Omental fat pad (tissue), 4 donors: ENCODE measurements around the gene PDE1A. TPM values are rescaled to one million over a fixed set of nuclear protein-coding genes. Genes with fewer than 3 reads are reported as not detected.
A peak's percentile ranks its signal among the peaks of the same experiment; 100 is the strongest.

ENCODE experiments used
- ATAC-seq: fragments of 150-250 bp; one replicate; pipeline ENCODE4 v1.9.1; 2016; ENCODE audit warnings: mild to moderate bottlenecking, moderate library complexity; ENCODE audit not compliant: low FRiP score
- DNase-seq: peaks from one replicate; pipeline ENCODE4 v3.0.0-alpha.2; 2019; ENCODE audit warnings: low spot score
- total RNA-seq, 4 donors: library from RNA; depleted of rRNA; stranded (reverse); fragments of >200 nt; gene quantifications; one replicate each; pipeline ENCODE4 v1.1.0, GENCODE V29; 2016
- TF ChIP-seq, protein P1 (sequence below), 3 donors: fragments of 450-650 bp; IDR thresholded peaks; one replicate each; pipeline ENCODE4 v1.5.1; 2016 to 2017; ENCODE audit warnings: antibody characterized with exemption in 3 of 3, mild to moderate bottlenecking in 3 of 3, moderate library complexity in 2 of 3

Gene PDE1A
- 10 to 100 TPM in 2 of 4 donors, 1 to 10 TPM in 2; 7.9 to 28.2 (median 13.1) TPM for total RNA-seq

DNA sequence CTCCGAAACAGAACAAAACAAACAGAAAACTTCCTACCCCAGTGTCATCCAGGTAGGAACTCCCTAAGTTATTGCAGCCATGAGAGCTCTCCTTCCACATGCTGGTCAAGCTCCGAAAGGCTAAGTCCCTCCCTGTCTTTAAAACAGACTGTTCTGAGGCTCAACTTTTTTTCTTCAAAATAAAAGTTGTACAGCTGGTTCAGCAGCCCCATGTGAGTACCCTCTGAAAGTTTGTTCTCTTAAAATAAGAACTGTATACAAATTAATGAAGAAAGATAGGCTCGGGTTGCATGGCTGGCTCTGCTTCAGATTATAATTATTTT is at the start of gene PDE1A:
Gene PDE1A (minus strand): TSS at position 119 of the 323 bp plus-strand sequence.
- peak; percentile 58 for ATAC-seq
- TF ChIP-seq, protein P1, sequence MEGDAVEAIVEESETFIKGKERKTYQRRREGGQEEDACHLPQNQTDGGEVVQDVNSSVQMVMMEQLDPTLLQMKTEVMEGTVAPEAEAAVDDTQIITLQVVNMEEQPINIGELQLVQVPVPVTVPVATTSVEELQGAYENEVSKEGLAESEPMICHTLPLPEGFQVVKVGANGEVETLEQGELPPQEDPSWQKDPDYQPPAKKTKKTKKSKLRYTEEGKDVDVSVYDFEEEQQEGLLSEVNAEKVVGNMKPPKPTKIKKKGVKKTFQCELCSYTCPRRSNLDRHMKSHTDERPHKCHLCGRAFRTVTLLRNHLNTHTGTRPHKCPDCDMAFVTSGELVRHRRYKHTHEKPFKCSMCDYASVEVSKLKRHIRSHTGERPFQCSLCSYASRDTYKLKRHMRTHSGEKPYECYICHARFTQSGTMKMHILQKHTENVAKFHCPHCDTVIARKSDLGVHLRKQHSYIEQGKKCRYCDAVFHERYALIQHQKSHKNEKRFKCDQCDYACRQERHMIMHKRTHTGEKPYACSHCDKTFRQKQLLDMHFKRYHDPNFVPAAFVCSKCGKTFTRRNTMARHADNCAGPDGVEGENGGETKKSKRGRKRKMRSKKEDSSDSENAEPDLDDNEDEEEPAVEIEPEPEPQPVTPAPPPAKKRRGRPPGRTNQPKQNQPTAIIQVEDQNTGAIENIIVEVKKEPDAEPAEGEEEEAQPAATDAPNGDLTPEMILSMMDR (IDR thresholded peaks at IDR 0.05), result no peak
- DNase-seq, result no peak

DNA sequence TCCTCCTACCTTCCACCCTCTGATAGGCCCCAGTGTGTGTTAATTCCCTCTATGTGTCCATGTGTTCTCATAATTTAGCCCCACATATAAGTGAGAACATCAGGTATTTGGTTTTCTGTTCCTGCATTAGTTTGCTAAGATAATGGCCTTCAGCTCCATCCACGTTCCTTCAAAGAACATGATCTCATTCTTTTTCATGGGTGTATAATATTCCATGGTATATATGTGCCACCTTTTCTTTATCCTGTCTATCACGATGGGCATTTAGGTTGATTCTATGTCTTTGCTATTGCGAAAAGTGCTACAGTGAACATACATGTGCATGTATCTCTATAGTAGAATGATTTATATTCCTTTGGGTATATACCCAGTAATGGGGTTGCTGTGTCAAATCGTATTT is 46.8 kb upstream of the PDE1A start:
- ATAC-seq (no peak), DNase-seq (no peak)
- TF ChIP-seq, protein P1 (IDR thresholded peaks at IDR 0.05), result no peak

DNA sequence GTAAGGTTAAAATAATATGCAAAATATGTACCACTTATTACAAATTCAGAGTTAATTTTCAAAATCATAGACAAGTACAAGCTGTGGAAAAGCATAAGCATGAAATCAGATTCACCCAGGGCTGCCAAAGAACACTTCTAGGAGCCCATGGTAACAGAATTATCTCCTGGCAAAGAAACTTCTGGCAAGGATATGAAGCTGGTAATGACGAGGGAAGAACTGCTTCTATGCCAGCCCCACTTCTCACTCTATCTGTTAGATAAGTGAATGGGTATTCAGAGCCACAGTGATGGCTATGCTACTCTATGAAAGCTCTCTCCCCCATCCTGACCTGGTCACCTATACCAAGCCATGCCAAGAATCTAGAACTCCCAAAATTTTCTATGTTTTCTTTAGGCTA is 36.9 kb upstream of the PDE1A start:
- DNase-seq, result no peak
- ATAC-seq, result peak; percentile 32
- TF ChIP-seq, protein P1 (IDR thresholded peaks at IDR 0.05), result no peak

DNA sequence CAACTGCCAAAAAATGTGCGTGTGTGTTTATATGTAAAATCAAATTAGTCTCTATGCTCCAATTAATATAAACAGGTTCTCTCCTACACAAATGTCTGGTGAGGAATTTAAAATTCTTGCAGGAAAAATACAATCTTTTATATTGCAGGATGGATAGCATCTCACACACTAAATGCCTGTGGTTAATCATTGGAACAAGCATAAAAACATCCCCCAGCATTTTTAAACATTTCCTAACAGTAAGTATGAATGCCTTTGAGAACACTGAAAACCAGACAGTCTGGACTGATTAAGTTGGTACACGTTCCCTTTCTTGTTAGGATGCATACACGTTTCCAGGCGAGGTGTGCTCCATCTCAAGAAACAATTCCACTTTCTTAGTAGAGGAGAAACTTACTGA is 29.9 kb upstream of the PDE1A start:
- DNase-seq (no peak), ATAC-seq (peak; percentile 54)
- TF ChIP-seq, protein P1 (IDR thresholded peaks at IDR 0.05), result no peak

DNA sequence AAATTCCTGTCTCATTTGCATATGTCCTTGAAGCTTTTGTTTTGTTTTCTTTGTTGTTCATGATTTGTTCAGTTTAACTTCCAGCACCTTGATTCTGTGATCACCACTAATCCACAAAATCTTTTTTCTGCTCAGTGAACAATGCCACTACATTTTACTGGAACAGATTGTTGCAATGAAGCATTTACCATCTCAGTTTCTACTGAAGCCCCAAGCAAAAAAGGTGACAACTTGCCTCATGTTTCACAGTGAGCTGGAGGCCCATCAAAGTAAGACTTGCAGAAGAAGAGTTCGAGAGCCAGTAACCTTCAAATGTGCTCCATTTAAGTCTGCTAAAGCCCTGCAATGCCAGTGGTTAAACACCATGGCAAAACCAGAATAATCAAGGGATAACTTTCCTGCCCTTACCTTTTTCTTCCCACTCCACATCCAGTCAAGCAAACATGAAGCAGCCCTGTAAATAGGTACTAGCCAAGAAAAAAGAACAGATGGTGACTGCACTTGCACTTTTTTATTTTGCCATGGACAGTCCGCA is 25.7 kb upstream of the PDE1A start:
- ATAC-seq (no peak), DNase-seq (no peak)
- TF ChIP-seq, protein P1 (IDR thresholded peaks at IDR 0.05), result no peak

DNA sequence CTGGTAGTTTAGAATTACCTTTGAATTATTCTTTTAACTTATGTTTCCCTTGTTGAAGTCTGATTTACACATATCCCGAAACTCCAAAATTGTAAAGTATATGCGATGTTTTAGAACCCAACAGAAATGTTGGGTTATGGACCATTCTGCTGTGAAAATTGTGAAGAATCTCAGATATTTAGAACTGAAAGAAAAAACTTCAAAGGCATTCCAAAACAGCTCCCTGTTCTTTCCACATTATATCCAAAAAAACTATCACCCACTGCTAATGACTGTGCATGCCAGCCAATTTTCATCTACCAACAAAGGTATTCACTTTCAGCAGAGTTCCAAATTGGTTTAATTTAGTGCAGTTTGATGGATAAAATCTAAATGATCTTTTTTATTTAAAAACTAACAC is 21.5 kb upstream of the PDE1A start:
- ATAC-seq (no peak), DNase-seq (no peak)
- TF ChIP-seq, protein P1 (IDR thresholded peaks at IDR 0.05), result no peak

DNA sequence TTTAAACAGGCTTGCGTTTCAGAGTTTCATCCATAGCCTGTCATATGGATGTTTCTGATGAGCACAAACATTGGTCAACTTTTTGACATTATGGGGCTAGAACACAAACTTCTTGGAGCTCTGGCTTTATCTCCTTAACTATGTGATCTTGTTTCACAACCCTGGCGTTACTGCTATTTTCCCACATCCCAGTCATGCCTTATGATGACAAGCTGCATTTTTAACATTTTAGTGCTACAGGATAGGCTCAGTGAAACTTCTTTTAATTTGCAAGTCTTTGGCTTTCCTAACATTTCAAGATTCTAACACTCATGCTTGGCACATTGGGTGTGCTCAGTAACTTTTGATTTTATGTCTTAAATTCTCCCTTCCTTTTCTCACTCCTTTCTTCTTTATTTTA is 21.0 kb upstream of the PDE1A start:
- ATAC-seq, result peak; percentile 78
- no peak for DNase-seq
- TF ChIP-seq, protein P1 (IDR thresholded peaks at IDR 0.05), result no peak
